ENCODE results near the gene AIDA. TPM values are rescaled to one million over a fixed set of nuclear protein-coding genes. Genes with fewer than 3 reads are reported as not detected.

AIDA gene
- total RNA-seq, 8 experiments from 2014 or later, result 25.8 to 123 (median 46.3) TPM

DNA sequence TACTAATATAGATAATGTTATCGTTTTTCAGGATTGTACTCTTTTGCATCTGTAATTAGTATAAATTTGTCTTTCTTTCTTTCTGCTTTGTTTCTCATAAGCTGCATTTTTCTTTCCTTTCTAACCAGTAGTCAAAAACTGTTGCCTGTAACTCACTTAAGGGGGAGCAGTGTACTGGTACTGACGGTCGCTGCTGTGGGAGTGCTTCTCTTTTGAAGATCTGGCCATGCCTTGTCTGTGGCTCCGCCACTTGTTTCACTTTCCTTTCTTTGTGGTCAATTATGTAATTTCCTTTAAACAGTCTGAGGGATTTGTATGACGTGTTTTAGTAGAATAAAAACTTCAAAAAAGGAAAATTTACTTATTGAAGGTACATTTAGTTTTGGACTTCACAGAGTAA, 57.4 kb downstream of the AIDA start:
- no peak overlapping the region for H3K27ac ChIP-seq
- H3K4me3 ChIP-seq, result no peak overlapping the region
- WGBS, 10 experiments, result 15 to 91% (median 88%) methylated on average over 1 to 5 of the region's 5 CpGs
- H3K4me1 ChIP-seq (replicated peaks in 1 of 2), result no peaks in the 10 kb centered on the region
- ATAC-seq (replicated peaks in 6 of 8), result peak in 2 of 8 experiments; percentile 57 to 85
- in situ Hi-C loops (cut with MboI; ENCODE audit: low pct_unique_long_range_greater_than_20kb in 2 of 9, low sequenced_read_pairs in 9 of 9, unreplicated experiment in 9 of 9), result no loop called here

DNA sequence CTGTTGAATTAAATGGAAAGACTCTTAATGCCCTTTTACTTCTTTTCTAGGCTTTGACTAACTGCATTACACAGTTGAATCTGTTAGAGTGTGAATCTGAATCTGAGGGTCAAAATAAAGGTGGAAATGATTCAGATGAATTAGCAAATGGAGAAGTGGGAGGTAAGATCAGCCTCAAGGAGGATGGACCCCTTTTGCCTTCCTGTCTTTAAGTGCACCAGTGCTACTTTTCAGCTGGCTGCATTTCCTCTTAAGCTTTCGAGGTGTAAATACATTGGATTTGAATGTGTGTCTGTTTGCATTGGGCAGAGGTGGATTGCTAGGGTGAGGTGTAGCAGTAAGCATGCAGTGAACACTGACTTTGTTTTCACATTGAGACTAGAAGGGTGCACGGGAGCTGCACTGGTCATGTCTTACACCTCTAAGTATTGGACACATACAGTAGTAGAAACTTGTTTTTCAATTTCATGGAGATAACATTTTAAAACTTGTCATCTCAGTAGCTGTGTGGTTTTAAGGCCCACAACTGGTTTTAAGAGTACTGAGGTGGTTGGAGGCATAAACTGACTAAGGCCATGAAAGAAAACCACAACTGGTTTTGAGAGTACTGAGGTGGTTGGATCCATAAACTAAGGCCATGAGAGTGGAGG, 59.0 kb downstream of the AIDA start:
- no peak overlapping the region for H3K4me3 ChIP-seq
- 0 to 100% (median 95%) methylated on average over 1 to 2 of the region's 2 CpGs; no CpG with 5 or more reads in 5 of the 10 experiments for WGBS, 10 experiments
- H3K27ac ChIP-seq, result no peak overlapping the region
- in situ Hi-C loops (cut with MboI; ENCODE audit: low pct_unique_long_range_greater_than_20kb in 2 of 9, low sequenced_read_pairs in 9 of 9, unreplicated experiment in 9 of 9), result no loop called here
- ATAC-seq (replicated peaks in 6 of 8), result peak in 1 of 8 experiments; percentile 15
- H3K4me1 ChIP-seq (replicated peaks in 1 of 2), result no peaks in the 10 kb centered on the region

DNA sequence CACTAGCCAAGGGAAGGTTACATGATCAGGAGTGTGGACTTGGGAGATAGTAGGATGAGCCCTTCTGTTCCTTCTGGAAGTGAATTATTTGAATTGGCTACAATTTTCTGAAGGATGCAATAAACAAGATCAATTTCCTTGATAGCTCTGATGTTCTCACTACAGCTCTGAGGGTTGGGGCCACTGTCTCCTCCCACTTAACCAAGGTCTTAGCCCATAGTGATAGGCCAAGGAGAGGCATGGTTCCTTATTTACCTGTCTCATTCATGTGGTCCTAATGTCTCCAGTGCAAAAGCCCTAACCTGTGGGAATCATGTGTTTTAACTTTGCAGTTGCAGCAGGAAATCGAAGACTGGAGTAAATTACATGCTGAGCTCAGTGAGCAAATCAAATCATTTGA, 59.6 kb downstream of the AIDA start:
- in situ Hi-C loops (cut with MboI; ENCODE audit: low pct_unique_long_range_greater_than_20kb in 2 of 9, low sequenced_read_pairs in 9 of 9, unreplicated experiment in 9 of 9), result no loop called here
- H3K4me3 ChIP-seq, result no peak overlapping the region
- no peaks in the 10 kb centered on the region for H3K4me1 ChIP-seq (replicated peaks in 1 of 2)
- no peak for ATAC-seq (replicated peaks in 6 of 8)
- 40 to 100% (median 93%) methylated on average over 1 of the region's 1 CpG; no CpG with 5 or more reads in 1 of the 10 experiments for WGBS, 10 experiments
- no peak overlapping the region for H3K27ac ChIP-seq

DNA sequence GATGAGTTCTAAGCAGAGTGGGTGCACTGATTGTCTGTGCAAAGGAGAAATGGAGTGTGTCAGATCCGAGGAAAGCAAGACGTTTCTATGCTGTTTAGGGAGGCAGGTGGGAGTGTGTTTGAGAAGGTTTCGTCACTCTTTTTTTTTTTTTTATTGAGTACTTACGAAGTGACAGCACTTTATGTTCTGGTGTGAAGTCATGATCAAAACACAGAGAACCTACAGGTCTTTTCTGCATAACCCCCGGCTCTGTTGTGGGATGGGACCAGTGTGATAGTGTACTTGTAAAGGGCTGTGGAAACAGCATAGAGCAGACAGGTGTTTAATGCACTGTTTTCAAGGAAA, 67.7 kb downstream of the AIDA start:
- H3K4me3 ChIP-seq, result peak overlapping the region; percentile 56 to 85 (median 80)
- in situ Hi-C loops (cut with MboI; ENCODE audit: low pct_unique_long_range_greater_than_20kb in 2 of 9, low sequenced_read_pairs in 9 of 9, unreplicated experiment in 9 of 9), result loop anchor here in 4 of 9 experiments (25.0 kb wide), 1 partner anchor 182 kb away; no protein-coding TSS in a partner anchor
- peak overlapping the region; percentile 67 to 91 for H3K27ac ChIP-seq
- peaks cover 6 to 11% of the 10 kb centered on the region in 2 donors for H3K4me1 ChIP-seq (replicated peaks in 1 of 2)
- ATAC-seq (replicated peaks in 6 of 8), result no peak
- 0 to 50% (median 0%) methylated on average over 1 to 5 of the region's 5 CpGs; no CpG with 5 or more reads in 1 of the 10 experiments for WGBS, 10 experiments

DNA sequence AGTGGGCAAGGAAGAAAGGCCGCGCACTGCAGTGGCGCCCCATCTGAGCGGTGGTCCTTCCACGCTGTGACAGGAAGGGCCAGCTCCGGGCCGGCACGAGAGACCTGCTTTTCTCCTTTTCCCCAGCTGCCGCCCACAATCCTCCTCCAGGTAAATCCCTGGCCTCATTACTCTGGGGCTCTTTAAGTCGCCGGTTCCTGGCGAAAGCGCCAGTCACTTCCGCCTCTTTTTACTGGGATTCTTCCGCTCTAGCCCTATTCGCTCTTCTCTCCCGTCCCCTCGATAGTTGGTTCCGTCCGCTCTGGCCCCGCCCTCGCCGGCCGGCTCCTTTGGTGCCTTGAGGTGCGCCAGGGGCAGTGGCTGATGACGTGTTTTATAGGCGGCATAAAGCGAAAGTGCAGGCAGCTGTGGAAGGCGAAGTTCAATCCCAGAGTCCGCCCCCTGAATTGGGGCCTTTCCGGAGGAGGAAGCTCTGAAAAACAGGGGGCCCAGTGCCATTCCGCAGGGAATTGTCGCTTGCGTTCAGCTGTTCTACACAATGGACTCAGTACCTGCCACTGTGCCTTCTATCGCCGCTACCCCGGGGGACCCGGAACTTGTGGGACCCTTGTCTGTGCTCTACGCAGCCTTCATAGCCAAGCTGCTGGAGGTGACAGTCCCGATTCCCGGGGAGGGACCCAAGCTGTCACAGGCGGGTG, 68.2 kb downstream of the AIDA start:
- in situ Hi-C loops (cut with MboI; ENCODE audit: low pct_unique_long_range_greater_than_20kb in 2 of 9, low sequenced_read_pairs in 9 of 9, unreplicated experiment in 9 of 9), result loop anchor here in 4 of 9 experiments (25.0 kb wide), 1 partner anchor 182 kb away; no protein-coding TSS in a partner anchor
- peak; percentile 96 to 99 (median 97) for ATAC-seq (replicated peaks in 6 of 8)
- Histone ChIP-seq H3K27ac (peak overlapping the region; percentile 73 to 91), H3K4me1 (replicated peaks in 1 of 2) (peaks cover 6 to 11% of the 10 kb centered on the region in 2 donors), H3K4me3 (peak overlapping the region; percentile 56 to 85 (median 80))
- WGBS, 10 experiments, result 0 to 17% (median 1%) methylated on average over 1 to 28 of the region's 42 CpGs; no CpG with 5 or more reads in 2 of the 10 experiments

DNA sequence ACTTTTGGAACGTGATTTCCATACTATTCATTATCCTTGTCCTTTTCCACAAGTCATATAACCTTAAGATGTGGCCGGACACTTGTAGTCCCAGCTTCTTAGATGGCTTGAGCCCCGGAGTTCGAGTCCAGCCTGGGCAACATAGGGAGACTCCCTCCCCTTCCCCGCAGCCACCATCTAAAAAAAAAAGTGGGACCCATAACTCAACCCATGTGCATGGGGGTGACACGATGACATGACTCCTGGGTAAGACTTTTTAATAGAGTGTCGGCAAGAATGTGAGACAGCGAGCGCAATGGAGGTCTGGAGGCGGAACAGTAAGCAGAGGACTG, 68.7 kb downstream of the AIDA start:
- peaks cover 6 to 11% of the 10 kb centered on the region in 2 donors for H3K4me1 ChIP-seq (replicated peaks in 1 of 2)
- in situ Hi-C loops (cut with MboI; ENCODE audit: low pct_unique_long_range_greater_than_20kb in 2 of 9, low sequenced_read_pairs in 9 of 9, unreplicated experiment in 9 of 9), result loop anchor here in 4 of 9 experiments (25.0 kb wide), 1 partner anchor 181 kb away; no protein-coding TSS in a partner anchor
- WGBS, 10 experiments, result 0 to 62% (median 20%) methylated on average over 1 to 10 of the region's 10 CpGs; no CpG with 5 or more reads in 1 of the 10 experiments
- H3K4me3 ChIP-seq, result peak overlapping the region; percentile 56 to 85 (median 80)
- peak overlapping the region; percentile 73 to 91 for H3K27ac ChIP-seq
- ATAC-seq (replicated peaks in 6 of 8), result peak in 2 of 8 experiments; percentile 54 to 63

DNA sequence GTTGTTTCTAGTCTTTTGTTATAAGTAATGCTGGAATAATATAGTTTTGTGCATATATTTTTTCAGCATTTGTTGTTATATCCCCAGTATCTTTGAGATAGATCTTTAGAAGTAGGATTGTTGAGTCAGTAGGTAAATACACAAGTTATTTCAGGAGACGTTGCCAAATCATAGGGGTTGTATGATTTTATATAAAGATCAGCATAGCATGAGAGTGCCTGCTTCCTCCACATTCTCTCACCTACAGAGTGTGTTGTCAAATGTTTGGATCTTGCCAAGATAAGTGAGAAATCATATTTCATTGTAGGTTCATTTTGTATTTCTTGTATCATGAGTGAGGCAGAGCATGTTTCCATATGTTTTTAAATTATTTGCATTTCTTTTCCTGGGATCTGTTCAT, 69.8 kb downstream of the AIDA start:
- in situ Hi-C loops (cut with MboI; ENCODE audit: low pct_unique_long_range_greater_than_20kb in 2 of 9, low sequenced_read_pairs in 9 of 9, unreplicated experiment in 9 of 9), result loop anchor here in 4 of 9 experiments (25.0 kb wide), 1 partner anchor 180 kb away; no protein-coding TSS in a partner anchor
- ATAC-seq (replicated peaks in 6 of 8), result no peak

DNA sequence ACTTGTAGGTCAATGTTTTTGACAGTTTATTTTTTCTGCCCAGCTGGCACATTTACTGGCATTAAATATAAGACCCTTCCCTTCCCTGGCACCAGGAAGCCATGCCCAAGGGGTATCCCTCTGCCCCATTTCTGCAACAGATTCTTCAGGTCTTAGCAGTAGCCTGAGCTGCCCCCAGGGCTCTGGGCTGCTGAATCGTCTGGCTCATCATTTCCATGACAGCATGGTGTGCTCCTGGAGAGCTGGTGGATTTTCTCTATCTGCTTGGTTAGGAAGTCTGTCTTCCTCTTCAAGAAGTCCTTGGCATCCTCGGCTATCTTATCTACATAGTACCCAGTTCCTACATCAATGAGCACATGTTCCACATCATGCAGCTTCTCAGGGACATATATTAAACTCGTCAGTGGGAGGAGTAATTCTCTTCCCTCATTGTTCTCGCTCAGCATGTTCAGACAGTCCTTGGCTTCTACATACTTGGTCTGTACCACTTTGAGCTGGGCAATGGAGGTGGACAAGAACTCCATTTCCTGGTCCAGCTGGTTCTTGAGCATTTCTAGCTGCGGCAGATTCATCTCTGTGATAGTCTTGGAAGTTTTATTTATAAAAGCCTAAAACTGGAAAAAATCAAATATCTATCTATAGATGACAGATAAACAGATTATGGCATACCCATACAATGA, 70.9 kb downstream of the AIDA start:
- WGBS, 10 experiments, result 39 to 83% (median 63%) methylated on average over 1 to 5 of the region's 5 CpGs; no CpG with 5 or more reads in 1 of the 10 experiments
- in situ Hi-C loops (cut with MboI; ENCODE audit: low pct_unique_long_range_greater_than_20kb in 2 of 9, low sequenced_read_pairs in 9 of 9, unreplicated experiment in 9 of 9), result loop anchor here in 4 of 9 experiments (25.0 kb wide), 1 partner anchor 179 kb away; no protein-coding TSS in a partner anchor

More for the DNA sequence above, 69.8 kb downstream of the AIDA start:
- 77 to 100% (median 100%) methylated on average over 1 of the region's 1 CpG; no CpG with 5 or more reads in 1 of the 10 experiments for WGBS, 10 experiments
- peaks cover 6 to 11% of the 10 kb centered on the region in 2 donors for H3K4me1 ChIP-seq (replicated peaks in 1 of 2)
- H3K27ac ChIP-seq, result no peak overlapping the region
- no peak overlapping the region for H3K4me3 ChIP-seq

DNA sequence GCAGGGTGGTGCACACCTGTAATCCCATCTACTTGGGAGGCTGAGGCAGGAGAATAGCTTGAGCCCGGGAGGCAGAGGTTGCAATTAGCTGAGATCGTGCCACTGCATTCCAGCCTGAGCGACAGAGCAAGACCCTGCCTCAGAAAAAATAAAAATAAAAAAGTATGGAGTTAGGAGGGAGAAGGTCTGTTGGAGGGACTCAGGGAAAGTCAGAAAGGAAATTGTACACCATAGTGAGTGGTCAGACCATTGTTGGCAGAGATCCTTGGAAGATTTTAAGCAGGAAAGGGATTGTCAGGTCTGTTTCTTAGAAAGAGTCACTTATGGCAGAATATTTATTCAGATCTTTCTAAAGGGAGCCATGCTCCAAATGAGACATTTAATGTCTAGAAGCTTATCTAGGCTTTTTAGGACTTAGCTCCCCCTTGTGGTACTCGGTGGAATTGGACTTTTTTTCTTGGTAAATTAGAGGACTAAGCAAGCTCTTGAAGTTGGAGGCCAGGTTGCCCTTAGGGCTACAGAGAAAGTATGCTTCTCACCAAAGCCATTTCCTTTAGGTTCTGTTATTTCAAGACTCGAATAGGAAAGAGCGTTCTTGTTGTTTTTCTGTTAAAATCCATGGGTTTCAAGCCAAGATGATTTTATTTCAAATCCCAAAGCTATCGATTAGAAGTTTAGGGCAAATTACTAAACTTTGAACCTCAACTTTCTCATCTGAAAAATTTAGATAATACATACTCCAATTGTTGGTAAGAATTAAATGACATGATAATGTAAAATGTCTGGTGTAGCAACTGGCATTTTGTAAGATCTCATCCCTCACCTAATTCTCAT, 77.9 kb downstream of the AIDA start:
- ATAC-seq (replicated peaks in 6 of 8), result peak; percentile 60 to 80 (median 73)
- no peak overlapping the region for H3K27ac ChIP-seq
- in situ Hi-C loops (cut with MboI; ENCODE audit: low pct_unique_long_range_greater_than_20kb in 2 of 9, low sequenced_read_pairs in 9 of 9, unreplicated experiment in 9 of 9), result loop anchor here in 7 of 9 experiments (10.0 to 25.0 kb wide), 2 partner anchors 170 to 172 kb away; no protein-coding TSS in a partner anchor
- H3K4me3 ChIP-seq, result no peak overlapping the region
- no peaks in the 10 kb centered on the region for H3K4me1 ChIP-seq (replicated peaks in 1 of 2)
- 22 to 100% (median 40%) methylated on average over 1 to 7 of the region's 7 CpGs for WGBS, 10 experiments

More for the DNA sequence above, 70.9 kb downstream of the AIDA start:
- Histone ChIP-seq H3K4me1 (replicated peaks in 1 of 2) (peaks cover 6 to 11% of the 10 kb centered on the region in 2 donors), H3K27ac (no peak overlapping the region), H3K4me3 (no peak overlapping the region)
- ATAC-seq (replicated peaks in 6 of 8), result peak in 1 of 8 experiments; percentile 9

DNA sequence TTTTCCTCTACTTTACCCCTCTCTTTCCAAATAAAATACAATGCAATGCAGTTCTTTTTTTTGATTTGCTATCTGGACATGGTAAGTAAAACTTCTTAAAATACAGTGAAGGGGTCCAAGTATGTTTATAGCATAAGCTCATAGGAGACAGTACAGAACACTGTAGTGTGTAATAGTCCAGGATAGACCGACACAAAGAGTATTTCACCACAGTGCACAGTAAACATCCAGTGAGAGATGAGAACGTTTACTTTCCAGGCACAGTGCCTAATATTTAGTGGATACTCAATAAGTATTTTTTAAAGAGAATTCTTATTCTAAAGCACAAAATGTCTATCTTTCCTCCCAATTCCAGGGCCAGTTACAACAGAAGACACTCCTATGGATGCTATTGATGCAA, 79.5 kb downstream of the AIDA start:
- in situ Hi-C loops (cut with MboI; ENCODE audit: low pct_unique_long_range_greater_than_20kb in 2 of 9, low sequenced_read_pairs in 9 of 9, unreplicated experiment in 9 of 9), result loop anchor here in 7 of 9 experiments (10.0 to 25.0 kb wide), 2 partner anchors 168 to 170 kb away; no protein-coding TSS in a partner anchor
- Histone ChIP-seq H3K4me1 (replicated peaks in 1 of 2) (no peaks in the 10 kb centered on the region), H3K4me3 (no peak overlapping the region), H3K27ac (no peak overlapping the region)
- 38 to 94% (median 87%) methylated on average over 1 to 2 of the region's 2 CpGs; no CpG with 5 or more reads in 3 of the 10 experiments for WGBS, 10 experiments
- ATAC-seq (replicated peaks in 6 of 8), result no peak

DNA sequence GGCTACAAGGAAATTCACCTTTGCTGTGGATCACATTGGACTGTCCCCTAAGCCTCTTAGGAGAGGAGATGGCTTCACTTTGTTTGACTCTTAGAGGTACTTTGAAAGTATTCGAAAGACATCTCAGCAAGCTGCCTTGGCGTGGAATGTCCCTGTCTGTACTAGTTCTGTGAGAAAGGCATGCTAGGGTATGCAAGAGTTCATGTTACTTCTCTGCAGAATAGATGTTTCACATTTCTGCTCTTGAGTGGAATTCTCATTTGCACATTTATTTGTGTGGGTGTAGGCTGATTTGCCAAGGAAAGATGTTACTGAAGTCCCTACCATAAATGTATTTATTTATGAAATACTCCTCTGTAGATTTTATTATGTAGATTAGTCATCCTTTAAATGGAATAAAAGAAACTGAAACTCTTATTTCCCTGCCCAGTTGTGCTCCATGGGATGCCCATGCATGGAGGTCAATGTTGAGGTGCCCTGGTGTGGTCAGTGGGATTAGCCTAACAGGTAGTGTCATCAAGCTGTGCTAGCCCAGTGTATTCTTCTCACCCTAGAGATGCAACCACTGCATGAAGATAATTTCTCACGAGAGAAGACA, 80.6 kb downstream of the AIDA start:
- Histone ChIP-seq H3K4me3 (no peak overlapping the region), H3K27ac (no peak overlapping the region), H3K4me1 (replicated peaks in 1 of 2) (no peaks in the 10 kb centered on the region)
- in situ Hi-C loops (cut with MboI; ENCODE audit: low pct_unique_long_range_greater_than_20kb in 2 of 9, low sequenced_read_pairs in 9 of 9, unreplicated experiment in 9 of 9), result loop anchor here in 7 of 9 experiments (10.0 to 25.0 kb wide), 2 partner anchors 167 to 169 kb away; no protein-coding TSS in a partner anchor
- WGBS, 10 experiments, result 40 to 100% (median 93%) methylated on average over 1 to 3 of the region's 3 CpGs; no CpG with 5 or more reads in 2 of the 10 experiments
- ATAC-seq (replicated peaks in 6 of 8), result peak in 3 of 8 experiments; percentile 69 to 91 (median 74)

Measured in motor neuron (in vitro differentiated cells).